Stomach (tissue), 9 donors: ENCODE data around the gene ARHGAP26. TPM values are rescaled to one million over a fixed set of nuclear protein-coding genes. Genes with fewer than 3 reads are reported as not detected.
A peak's percentile ranks its signal among the peaks of the same experiment; 100 is the strongest.

ENCODE experiments used
- DNase-seq, 2 donors: peaks; one replicate each; pipeline versions ENCODE4 v3.0.0 to v3.0.0-alpha.2; 2013 to 2019
- H3K27ac ChIP-seq, 5 donors: fragments of 200-600 bp in 4 of 5; sonication (generic) in 4 of 5; one replicate each; pipeline ENCODE4 v1.5.1; 2013 to 2019; ENCODE audit warnings: mild to moderate bottlenecking in 1 of 5, moderate library complexity in 1 of 5
- H3K27me3 ChIP-seq, 3 donors: fragments of 200-600 bp; sonication (generic); one replicate each; pipeline ENCODE4 v1.5.1; 2017 to 2019; ENCODE audit warnings: mixed run types in 1 of 3
- H3K36me3 ChIP-seq, 4 donors: fragments of 200-600 bp; sonication (generic); 1 replicate in 3 of 4; 2 replicates in 1 of 4; pipeline ENCODE4 v1.5.1; 2016 to 2019
- H3K4me1 ChIP-seq, 4 donors: fragments of 200-600 bp; sonication (generic); one replicate each; pipeline ENCODE4 v1.5.1; 2016 to 2019
- H3K4me3 ChIP-seq, 4 donors: fragments of 200-600 bp; sonication (generic) in 3 of 4; one replicate each; pipeline ENCODE4 v1.5.1; 2016 to 2019; ENCODE audit warnings: mild to moderate bottlenecking in 1 of 4
- H3K9me3 ChIP-seq, 4 donors: fragments of 200-600 bp; sonication (generic); one replicate each; pipeline ENCODE4 v1.5.1; 2016 to 2019
- EP300 ChIP-seq: sonication (generic); formaldehyde crosslinking; IDR thresholded peaks from one replicate; pipeline ENCODE4 v1.6.1; 2017; ENCODE audit warnings: antibody characterized with exemption
- POLR2A ChIP-seq, 4 donors: fragments of 450-650 bp; IDR thresholded peaks; one replicate each; pipeline ENCODE4 v1.6.1; 2016; ENCODE audit warnings: antibody characterized with exemption in 4 of 4, control low read depth in 2 of 4, mild to moderate bottlenecking in 1 of 4, moderate library complexity in 1 of 4
- POLR2AphosphoS5 ChIP-seq, 3 donors: sonication (generic); formaldehyde crosslinking; IDR thresholded peaks; one replicate each; pipeline ENCODE4 v1.6.1; 2016; ENCODE audit warnings: antibody characterized with exemption in 3 of 3
- WGBS, 5 donors: extraction: QIAGEN DNeasy Blood & Tissue Kit in 3 of 5; methylation state at CpG; one replicate each; pipeline versions ENCODE4 v1.1.5 to v1.1.7; 2013 to 2018; 5-methylcytosine and 5-hydroxymethylcytosine counted together
- intact Hi-C: fragments of 100-400 bp; cut with DNase I; formaldehyde crosslinking; loops from one replicate; pipeline ENCODE4 v1.15.1; 2023; ENCODE audit warnings: low total_unique reads
- polyA plus RNA-seq, 3 donors: library from polyadenylated mRNA; stranded (reverse); fragments of 200-250 nt; gene quantifications; one replicate each; pipeline ENCODE4 v1.2.3, GENCODE V29; 2013
- total RNA-seq, 5 donors: library from RNA; depleted of rRNA; stranded (reverse); fragments of >200 nt; gene quantifications; one replicate each; pipeline versions ENCODE4 v1.1.0 to v1.2.3, GENCODE V29; 2014 to 2016
- TF ChIP-seq, protein P1 (sequence below), 7 experiments: fragments of 450-650 bp in 4 of 7; fragments of 200-600 bp in 3 of 7; sonication (generic) in 3 of 7; IDR thresholded peaks; one replicate each; pipeline ENCODE4 v1.5.1; 2016 to 2019; ENCODE audit warnings: antibody characterized with exemption in 7 of 7, control low read depth in 2 of 7, mild to moderate bottlenecking in 1 of 7
- donor health status: healthy with polysubstance abuse.
- donor health status: Bipolar disorder and iron deficiency.
- donor health status: healthy.

ARHGAP26 gene
- total and polyA plus RNA-seq, 8 donors, result 4.0 to 115 (median 34.1) TPM

DNA sequence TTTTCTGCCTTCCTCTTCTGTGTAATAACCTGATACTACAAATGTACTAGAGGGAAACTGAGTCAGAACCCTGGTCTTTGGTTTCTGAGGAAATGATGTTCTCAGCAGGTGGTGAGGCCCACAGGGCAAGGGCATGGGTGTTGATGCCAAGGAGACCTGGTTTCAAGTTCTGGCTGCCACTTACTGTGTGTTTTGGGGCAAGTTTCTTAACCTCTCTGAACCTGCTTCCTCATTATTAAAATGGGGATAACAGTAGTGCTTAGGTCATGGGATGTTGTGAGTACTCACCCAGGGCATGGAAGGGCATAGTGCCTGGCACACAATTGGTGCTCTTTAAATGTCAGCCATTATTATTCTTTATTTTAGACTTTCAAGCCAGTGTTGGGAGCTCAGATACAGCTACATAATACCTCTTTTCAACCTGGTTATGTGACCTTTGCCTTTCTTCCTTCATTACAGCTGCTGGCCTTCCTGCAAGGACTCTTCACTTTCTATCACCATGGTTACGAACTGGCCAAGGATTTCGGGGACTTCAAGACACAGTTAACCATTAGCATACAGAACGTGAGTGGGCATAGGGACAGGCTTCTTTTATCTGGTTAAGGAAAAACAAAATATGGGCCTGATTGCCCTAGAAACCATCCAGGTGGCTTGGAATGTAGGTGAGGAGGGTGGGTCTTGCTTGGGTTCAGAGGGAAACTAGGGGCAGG lies 131.5 kb downstream of the ARHGAP26 start:
- Histone ChIP-seq H3K36me3 (peaks cover 15 to 72% (median 67%) of the 10 kb centered on the region in 4 donors), H3K27ac (peak overlapping the region in 1 of 5 donors; percentile 5), H3K27me3 (no peaks in the 10 kb centered on the region), H3K9me3 (no peaks in the 10 kb centered on the region), H3K4me3 (no peak overlapping the region), H3K4me1 (peaks cover 0 to 12% (median under 1%) of the 10 kb centered on the region in 4 donors)
- no peak for DNase-seq
- 67 to 85% (median 77%) methylated on average over 3 of the region's 3 CpGs for WGBS, 5 donors
- TF ChIP-seq, protein P1, sequence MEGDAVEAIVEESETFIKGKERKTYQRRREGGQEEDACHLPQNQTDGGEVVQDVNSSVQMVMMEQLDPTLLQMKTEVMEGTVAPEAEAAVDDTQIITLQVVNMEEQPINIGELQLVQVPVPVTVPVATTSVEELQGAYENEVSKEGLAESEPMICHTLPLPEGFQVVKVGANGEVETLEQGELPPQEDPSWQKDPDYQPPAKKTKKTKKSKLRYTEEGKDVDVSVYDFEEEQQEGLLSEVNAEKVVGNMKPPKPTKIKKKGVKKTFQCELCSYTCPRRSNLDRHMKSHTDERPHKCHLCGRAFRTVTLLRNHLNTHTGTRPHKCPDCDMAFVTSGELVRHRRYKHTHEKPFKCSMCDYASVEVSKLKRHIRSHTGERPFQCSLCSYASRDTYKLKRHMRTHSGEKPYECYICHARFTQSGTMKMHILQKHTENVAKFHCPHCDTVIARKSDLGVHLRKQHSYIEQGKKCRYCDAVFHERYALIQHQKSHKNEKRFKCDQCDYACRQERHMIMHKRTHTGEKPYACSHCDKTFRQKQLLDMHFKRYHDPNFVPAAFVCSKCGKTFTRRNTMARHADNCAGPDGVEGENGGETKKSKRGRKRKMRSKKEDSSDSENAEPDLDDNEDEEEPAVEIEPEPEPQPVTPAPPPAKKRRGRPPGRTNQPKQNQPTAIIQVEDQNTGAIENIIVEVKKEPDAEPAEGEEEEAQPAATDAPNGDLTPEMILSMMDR (IDR thresholded peaks at IDR 0.05), result no peak
- TF ChIP-seq EP300, result no peak
- intact Hi-C loops, result no loop called here

DNA sequence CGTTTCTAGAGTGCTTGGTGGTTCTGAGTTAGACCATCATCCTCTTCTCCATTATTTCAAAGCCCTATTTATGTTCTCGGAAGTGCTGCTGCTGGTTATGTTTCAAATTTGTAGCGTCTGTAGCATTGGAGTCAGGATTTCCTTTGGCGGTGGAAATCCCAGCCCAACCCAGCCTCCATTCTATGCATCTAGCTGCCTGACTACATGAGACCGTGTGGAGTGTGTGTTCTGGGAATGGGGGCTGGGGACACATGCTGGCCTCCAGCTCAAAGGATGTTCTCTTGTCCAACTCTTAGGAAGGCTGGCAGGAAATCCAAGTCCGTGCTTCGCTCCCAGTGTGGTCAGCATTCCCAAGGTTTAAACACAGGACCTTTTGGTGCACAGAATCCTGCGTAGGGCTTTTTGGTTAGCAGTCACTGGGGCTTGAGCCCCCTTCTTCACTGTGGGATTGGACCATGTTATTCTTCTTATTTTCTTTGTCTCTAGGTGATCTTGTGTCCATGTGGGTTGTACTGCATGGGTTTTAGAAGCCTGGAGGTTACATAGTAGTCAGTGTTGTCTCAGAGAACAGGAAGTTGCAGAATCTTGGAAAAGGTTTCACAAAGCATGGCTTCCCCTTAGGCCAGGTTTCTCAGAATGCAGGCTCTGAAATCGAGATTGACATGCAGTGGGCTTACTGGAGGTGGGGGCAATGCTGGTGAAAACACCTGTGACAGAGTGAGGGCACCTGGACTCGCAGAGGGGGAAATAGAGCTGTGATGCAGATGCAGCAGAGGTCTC lies 132.2 kb downstream of the ARHGAP26 start:
- Histone ChIP-seq H3K27ac (no peak overlapping the region), H3K9me3 (no peaks in the 10 kb centered on the region), H3K4me1 (peaks cover 0 to 10% (median 0%) of the 10 kb centered on the region in 4 donors), H3K4me3 (no peak overlapping the region), H3K36me3 (peaks cover 18 to 75% (median 70%) of the 10 kb centered on the region in 4 donors), H3K27me3 (no peaks in the 10 kb centered on the region)
- TF ChIP-seq EP300 (no peak), POLR2A (IDR thresholded peaks at IDR 0.05) (no peak), POLR2AphosphoS5 (IDR thresholded peaks at IDR 0.05) (no peak)
- TF ChIP-seq, protein P1 (IDR thresholded peaks at IDR 0.05), result no peak
- WGBS, 5 donors, result 81 to 87% (median 85%) methylated on average over 10 of the region's 10 CpGs
- peak in 1 of 2 donors; percentile 40 for DNase-seq
- intact Hi-C loops, result no loop called here

DNA sequence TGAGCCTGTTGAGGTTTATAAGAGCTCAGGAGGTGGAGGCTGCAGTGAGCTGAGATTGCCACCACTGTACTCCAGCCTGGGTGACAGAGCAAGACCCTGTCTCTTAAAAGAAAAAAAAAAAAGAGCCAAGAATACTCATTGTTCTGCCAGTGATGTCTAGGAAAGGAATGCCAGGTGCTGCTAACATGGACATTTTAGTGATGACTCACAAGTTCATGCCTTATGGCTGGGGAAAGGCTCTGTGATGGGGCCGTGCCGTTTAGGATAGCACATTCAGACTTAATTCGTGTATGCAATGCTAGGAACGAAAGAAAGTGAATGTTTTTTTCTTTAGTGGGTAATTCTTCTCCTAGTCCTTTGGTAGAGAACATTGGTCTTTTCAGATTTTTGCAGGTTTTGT lies 134.2 kb downstream of the ARHGAP26 start:
- H3K27me3 ChIP-seq, result no peaks in the 10 kb centered on the region
- no peaks in the 10 kb centered on the region for H3K9me3 ChIP-seq
- peaks cover 0 to 10% (median 0%) of the 10 kb centered on the region in 4 donors for H3K4me1 ChIP-seq
- no peak overlapping the region for H3K27ac ChIP-seq
- H3K36me3 ChIP-seq, result peaks cover 18 to 81% (median 77%) of the 10 kb centered on the region in 4 donors
- no peak overlapping the region for H3K4me3 ChIP-seq
- DNase-seq, result no peak
- TF ChIP-seq POLR2A (IDR thresholded peaks at IDR 0.05), result no peak
- TF ChIP-seq, protein P1 (IDR thresholded peaks at IDR 0.05), result no peak
- TF ChIP-seq EP300, result no peak
- TF ChIP-seq POLR2AphosphoS5 (IDR thresholded peaks at IDR 0.05), result no peak
- WGBS, 5 donors, result 90 to 93% (median 91%) methylated on average over 4 of the region's 4 CpGs
- intact Hi-C loops, result no loop called here

DNA sequence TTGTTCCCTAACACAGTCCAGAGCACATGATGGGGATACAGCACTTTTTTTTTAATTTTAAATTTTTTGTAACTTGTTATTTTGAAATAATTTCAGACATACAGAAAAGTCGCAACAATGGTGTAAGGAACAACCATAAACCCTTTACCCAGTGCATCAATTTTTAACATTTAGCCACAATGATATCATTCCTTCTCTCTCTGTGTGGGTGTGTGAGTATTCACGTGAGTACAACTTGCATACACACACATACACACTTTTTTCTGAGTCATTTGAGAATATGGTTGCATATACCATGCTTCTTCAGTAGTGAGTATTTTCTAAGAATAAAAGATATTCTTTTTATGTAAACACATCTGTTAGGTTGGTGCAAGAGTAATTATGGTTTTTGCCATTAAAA lies 135.2 kb downstream of the ARHGAP26 start:
- no peak overlapping the region for H3K27ac ChIP-seq
- TF ChIP-seq, protein P1 (IDR thresholded peaks at IDR 0.05), result no peak
- TF ChIP-seq EP300 (no peak), POLR2AphosphoS5 (IDR thresholded peaks at IDR 0.05) (no peak), POLR2A (IDR thresholded peaks at IDR 0.05) (no peak)
- peaks cover 0 to 10% (median 0%) of the 10 kb centered on the region in 4 donors for H3K4me1 ChIP-seq
- peaks cover 18 to 88% (median 85%) of the 10 kb centered on the region in 4 donors for H3K36me3 ChIP-seq
- no peak for DNase-seq
- H3K27me3 ChIP-seq, result no peaks in the 10 kb centered on the region
- 89 to 97% (median 95%) methylated on average over 2 of the region's 2 CpGs for WGBS, 5 donors
- H3K4me3 ChIP-seq, result no peak overlapping the region
- no peaks in the 10 kb centered on the region for H3K9me3 ChIP-seq
- intact Hi-C loops, result no loop called here
